Measurements from ENCODE around the gene WFDC10A.
"Not testable (repeated sequence)": the region's sequence is repeated elsewhere in the genome, so short reads cannot be mapped to it uniquely, and the experiment has no call there.

WFDC10A gene

DNA sequence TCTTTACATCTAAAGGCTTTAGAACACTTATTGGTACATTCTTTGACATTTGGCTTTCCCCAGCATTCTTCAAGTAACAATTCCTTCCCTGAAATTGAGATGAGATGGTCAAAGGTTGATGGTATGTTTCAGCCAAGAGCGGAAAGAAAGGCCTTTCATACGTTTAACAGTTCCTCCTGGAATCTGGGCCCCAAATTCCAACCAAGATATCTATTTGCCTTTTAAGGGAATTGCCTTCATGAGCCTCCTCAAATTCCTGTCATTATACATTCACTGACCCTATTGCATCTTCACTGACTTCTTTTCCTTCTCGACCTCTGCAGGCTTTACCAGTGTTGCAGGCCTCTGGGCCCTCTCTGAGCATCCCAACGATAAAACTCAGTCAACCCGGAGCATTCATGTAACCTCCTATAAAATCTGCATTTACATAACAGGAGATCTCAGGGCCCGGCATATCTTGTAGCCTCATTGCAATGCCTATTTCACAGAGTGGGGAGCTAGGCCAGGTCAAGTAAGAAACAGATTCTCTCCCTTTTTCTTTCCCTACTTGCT is 19.8 kb downstream of the WFDC10A start:
- no peak for DNase-seq

DNA sequence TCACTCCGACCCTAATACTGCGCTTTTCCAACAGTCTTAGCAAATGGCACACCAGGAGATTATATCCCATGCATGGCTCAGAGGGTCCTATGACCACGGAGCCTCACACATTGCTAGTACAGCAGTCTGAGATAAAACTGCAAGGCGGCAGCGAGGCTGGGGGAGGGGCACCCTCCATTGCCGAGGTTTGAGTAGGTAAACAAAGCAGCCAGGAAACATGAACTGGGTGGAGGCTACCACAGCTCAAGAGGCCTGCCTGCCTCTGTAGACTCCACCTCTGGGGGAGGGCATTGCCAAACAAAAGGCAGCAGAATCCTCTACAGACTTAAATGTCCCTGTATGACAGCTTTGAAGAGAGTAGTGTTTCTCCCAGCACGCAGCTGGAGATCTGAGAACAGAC is 22.2 kb downstream of the WFDC10A start:
- not testable (repeated sequence) for DNase-seq

GRCh38 chr20:45657038-45657437 is 27.5 kb downstream of the WFDC10A start:
- DNase-seq = not testable (repeated sequence)

GRCh38 chr20:45670139-45670538 is 40.6 kb downstream of the WFDC10A start, which contains the start of gene WFDC11:
TSS of gene WFDC11 (minus strand) at chr20:45670239. CDS start at chr20:45650600, 19,639 bp downstream.
- DNase-seq = no peak

GRCh38 chr20:45672765-45673164 is 43.2 kb downstream of the WFDC10A start:
- no peak for DNase-seq

- no peak for DNase-seq
These were observed 50.1 kb downstream of the WFDC10A start for GRCh38 chr20:45679650-45680049.

Measured in NCI-H146 (cell line).